ENCODE data around the gene RAX.
"Not testable (repeated sequence)": the region's sequence is repeated elsewhere in the genome, so short reads cannot be mapped to it uniquely, and the experiment has no call there.

Gene RAX

DNA sequence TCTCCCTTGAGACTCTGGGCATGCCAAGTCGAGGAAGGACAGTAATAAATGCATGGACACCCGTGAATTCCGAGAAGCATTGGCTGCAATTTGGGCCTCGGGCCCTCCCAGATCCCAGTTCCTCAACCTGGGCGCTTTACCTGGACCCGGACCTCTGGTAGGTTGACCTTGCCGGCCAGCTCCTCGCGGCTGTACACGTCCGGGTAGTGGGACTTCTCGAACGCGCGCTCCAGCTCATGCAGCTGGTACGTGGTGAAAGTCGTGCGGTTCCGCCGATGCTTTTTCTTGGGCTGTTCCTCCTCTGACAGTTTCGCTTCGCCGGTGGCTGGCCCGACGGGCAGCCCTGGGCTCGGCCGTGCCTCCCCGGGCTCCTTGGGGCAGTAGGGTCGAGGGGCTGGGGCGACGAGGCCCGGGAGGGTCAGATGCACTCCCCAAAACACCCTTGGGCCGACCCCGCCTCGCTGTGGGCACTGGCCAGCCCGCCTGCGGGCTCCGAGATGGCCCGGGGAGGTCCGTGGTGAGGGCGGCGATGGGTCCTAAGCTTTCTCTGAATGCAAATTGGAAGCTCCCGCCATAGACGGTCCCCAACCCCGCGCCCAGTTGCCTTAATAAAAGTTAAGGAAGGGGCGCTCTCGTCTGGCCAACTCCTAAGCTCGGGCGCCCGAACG lies 899 bp downstream of the RAX start:
- no peak for DNase-seq

- DNase-seq: no peak
Measured at GRCh38 chr18:59271606-59272220, 1.5 kb downstream of the RAX start.

DNA sequence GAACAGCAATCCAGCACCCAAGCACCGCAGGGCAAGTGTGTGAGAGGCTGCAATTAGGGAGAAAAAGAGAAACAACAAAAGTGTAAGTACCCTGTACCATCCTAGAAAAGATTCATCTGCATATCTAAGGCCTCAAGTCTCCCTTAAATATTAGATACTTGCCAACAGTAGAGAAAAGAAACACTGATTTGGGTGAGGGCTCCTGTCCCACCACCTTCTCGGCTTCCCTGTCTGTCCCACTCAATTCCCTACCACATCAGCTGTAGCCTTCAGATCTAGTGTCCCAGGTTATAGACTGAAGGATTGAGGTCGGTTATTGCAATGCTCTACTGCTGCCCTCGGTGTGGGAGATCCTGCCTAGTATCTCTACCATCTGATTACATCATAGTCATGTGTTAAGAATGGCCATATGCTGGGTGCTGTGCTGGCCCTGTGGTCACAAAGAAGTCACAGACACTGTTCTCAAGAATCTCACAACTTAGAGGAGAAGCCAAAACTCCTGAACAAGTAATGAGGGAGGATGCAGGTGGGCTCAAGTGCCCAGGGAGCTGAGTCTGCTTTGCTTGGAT lies 2.5 kb downstream of the RAX start:
- DNase-seq: no peak

DNA sequence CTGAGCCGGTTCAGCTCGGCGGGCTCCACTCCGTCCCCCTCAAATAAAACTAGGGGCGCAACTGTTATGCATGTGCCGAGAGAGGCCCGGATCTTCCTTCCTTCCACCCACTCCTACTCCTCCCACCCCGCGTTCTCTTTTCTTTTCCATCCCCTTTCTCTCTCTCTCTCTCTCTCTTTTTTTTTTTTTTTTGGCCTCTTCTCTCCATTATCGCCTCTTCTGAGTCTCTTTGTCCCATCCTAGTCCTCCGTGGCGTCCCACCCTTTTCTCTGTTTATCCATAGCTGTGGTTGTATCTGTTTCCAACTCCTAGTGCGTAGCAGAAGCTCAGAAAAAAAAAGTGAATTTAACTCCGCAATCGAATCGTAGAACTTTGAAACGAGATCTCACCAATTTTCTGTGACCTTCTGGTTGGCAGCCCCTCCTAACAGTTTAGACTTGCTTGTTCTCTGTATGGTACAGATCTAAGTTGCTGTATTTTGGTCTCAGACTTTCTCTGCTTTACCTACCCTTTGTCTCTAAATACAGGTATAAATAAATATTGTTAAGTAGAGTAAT lies 3.6 kb downstream of the RAX start:
- DNase-seq: no peak

GRCh38 chr18:59268721-59269562 lies 4.3 kb downstream of the RAX start:
- DNase-seq: no peak

- no peak for DNase-seq
Measured at GRCh38 chr18:59268127-59268720, 5.0 kb downstream of the RAX start.

- no peak for DNase-seq
Measured at GRCh38 chr18:59267503-59268126, 5.6 kb downstream of the RAX start.

DNA sequence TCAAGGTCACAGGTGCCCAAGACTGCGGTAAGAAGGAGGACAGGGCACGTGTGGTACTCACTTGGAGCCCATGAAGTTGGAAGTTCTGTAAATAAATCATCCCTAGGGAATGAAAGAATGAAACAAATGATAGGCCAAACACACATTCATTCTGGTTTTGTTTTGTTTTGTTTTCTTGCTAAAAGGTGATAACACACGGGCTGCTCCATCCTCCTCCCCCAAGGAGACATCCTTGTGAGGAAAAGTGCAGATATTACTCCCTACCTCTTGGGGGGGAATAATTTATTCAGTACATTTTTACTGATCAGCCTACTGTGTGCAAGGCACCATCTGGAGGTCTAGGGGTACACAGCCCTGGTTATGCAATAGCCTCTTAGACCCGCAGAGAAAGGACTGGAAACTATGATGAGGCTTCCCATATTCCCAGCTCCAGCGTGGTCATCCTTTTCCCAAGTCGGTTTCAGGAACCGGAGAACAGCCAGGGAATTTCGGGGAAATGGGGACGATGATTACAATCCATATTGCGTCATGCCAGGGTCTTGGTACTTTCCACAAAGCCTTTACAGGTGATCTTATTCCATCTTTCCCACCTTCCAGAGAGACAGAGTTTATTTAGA lies 6.3 kb downstream of the RAX start:
- no peak for DNase-seq

DNA sequence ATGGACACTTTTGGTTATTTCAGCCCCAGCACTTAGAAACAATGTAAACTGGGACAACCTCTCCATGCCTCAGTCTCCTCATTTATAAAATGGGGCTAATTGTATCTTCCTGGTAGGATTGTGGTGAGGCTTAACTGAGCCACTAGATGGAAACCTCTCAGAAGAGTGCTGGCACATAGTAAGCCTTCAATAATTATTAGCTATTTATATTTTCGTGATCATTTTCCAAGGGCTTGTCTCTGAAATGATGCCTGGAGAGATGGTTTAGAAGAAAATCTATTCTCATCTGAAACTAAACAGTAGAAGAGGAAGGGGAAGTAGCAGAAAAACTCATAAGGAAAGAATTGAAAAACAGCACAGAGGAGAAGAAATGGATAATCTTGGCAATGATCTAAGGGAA lies 6.8 kb downstream of the RAX start:
- DNase-seq: no peak

- no peak for DNase-seq
Measured at GRCh38 chr18:59265974-59266369, 7.3 kb downstream of the RAX start.

DNA sequence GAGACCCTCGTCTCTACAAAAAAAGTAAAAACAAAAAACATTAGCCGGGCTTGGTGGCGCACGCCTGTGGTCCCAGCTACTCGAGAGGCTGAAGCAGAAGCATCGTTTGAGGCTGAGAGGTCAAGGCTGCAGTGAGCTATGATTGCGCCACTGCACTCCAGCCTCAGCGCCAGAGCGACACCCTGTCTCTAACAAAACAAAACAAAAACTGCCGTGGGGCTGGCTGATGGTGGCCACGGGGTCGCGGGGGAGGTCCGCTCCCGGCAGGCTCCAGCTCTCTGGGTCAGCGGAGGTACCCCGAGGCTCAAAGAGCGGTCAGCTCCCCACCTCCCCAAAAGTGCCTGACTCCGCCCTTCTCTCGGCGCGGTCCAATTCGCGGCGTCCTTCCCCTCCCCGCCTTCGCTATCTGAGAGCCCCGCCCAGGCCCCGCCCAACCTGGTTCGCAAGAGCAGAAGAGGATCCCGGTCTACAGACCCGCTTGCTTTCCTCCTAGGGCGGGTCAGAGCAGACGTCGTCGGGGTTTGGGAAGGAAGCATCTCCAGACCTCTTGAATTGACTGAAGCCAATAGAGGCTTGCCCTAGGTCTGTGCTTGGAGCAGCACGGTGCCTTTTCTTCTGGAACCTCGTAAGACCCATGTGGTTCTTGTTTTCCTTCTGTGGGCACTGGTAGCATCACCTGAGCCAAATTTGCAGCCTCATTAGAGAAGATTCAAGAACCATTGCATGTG lies 7.8 kb downstream of the RAX start:
- no peak for DNase-seq

DNA sequence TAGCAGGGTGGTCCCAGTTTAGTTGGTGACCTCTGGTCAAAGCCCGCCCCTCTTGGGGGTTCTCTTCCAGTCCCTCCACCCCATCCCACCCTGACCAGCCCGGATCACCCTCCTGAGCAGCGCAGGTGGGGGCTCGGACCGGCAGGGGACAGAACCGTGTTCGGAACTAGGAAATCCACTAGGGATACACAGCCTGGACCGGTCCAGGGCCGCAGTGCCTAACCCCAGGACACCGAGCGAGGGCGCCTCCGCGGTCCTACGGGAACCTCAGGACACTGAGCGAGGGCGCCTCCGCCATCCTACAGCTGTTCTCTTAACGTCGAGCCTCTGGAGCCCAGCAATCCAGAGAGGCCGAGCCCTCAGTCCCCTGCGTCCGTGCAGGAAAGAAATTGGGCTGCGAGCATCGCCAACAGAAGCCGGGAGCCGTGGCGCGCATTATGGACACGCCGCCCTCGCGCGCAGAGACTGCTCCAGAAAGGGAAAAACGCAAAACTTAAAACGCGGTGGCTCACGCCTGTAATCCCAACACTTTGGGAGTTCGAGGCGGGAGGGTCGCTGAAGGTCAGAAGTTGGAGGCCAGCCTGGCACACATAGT lies 8.5 kb downstream of the RAX start:
- DNase-seq: no peak

DNA sequence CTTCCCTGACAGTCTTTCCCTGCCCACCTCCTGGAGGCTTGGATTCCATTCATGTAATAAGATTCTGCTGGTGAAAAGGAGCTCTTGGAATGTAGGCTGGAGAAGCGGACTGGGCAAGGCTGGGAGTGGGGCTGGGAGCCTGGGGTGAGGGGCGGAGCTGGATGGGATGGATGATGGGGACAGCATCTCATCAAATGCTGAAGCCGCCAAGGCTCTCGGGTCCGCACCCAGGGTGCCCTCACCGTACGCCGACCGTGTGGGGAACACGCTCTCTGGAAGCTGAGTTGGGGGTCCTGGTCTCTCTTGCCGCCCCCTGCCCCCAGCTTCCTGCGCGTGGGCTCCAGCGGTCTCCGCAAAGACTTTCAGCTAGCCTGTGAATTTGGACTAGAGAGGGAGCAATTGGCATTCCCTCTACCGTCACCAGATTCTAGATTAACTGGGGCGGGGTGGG lies 9.1 kb downstream of the RAX start:
- no peak for DNase-seq

DNA sequence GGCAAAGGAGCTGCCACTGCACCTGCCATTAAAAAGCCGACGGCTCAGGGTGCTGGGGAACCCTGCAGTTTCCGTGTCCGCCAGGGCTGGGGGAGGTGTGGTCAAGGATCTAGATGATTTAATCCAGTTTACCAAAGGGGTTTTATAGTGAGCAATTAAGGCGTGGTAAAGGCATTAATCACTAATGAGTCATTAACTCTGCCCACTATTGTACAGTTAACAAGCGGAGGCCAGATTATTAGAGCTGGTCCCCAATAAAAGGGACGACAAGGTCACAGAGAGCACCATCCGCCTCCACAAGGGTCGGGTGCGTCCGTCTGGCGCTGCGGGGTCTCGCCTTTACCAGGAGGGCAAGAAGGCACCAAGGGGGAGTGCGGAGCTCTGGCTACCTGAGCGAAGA lies 9.6 kb downstream of the RAX start:
- DNase-seq: no peak

DNA sequence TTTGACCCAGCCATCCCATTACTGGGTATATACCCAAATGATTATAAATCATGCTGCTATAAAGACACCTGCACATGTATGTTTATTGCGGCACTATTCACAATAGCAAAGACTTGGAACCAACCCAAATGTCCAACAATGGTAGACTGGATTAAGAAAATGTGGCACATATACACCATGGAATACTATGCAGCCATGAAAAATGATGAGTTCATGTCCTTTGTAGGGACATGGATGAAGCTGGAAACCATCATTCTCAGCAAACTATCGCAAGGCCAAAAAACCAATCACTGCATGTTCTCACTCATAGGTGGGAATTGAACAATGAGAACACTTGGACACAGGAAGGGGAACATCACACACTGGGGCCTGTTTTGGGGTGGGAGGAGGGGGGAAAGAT lies 11.0 kb downstream of the RAX start:
- not testable (repeated sequence) for DNase-seq

DNA sequence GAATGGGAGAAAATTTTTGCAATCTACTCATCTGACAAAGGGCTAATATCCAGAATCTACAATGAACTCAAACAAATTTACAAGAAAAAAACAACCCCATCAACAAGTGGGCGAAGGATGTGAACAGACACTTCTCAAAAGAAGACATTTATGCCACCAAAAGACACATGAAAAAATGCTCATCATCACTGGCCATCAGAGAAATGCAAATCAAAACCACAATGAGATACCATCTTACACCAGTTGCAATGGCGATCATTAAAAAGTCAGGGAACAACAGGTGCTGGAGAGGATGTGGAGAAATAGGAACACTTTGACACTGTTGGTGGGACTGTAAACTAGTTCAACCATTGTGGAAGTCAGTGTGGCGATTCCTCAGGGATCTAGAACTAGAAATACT lies 11.4 kb downstream of the RAX start:
- not testable (repeated sequence) for DNase-seq

- DNase-seq: not testable (repeated sequence)
Measured at GRCh38 chr18:59255491-59255890, 17.8 kb downstream of the RAX start.

GRCh38 chr18:59249199-59249774 lies 24.0 kb downstream of the RAX start:
- peak; percentile 37 to 69 for DNase-seq

GRCh38 chr18:59246796-59247195 lies 26.5 kb downstream of the RAX start:
- DNase-seq: no peak

- DNase-seq: no peak
Measured at GRCh38 chr18:59242906-59243305, 30.3 kb downstream of the RAX start.

Measured in hippocampal formation (tissue), 2 donors.